Tibial nerve (tissue), 4 donors: ENCODE results near the gene TNFAIP8. TPM values are rescaled to one million over a fixed set of nuclear protein-coding genes. Genes with fewer than 3 reads are reported as not detected.

Experiments used
- DNase-seq, 2 donors: peaks; one replicate each; pipeline ENCODE4 v3.0.0-alpha.2; 2019; ENCODE audit warnings: low spot score in 2 of 2
- H3K27ac ChIP-seq, 4 donors: fragments of 200-600 bp; sonication (generic) in 3 of 4; one replicate each; pipeline ENCODE4 v1.5.1; 2017 to 2019; ENCODE audit warnings: mild to moderate bottlenecking in 1 of 4
- H3K27me3 ChIP-seq, 2 donors: fragments of 200-600 bp; sonication (generic) in 1 of 2; one replicate each; pipeline versions ENCODE4 v1.5.1 to v1.6.0; 2017 to 2019
- H3K36me3 ChIP-seq, 3 donors: fragments of 200-600 bp; sonication (generic); one replicate each; pipeline ENCODE4 v1.5.1; 2018 to 2019
- H3K4me1 ChIP-seq, 4 donors: fragments of 200-600 bp; sonication (generic) in 3 of 4; one replicate each; pipeline ENCODE4 v1.5.1; 2017 to 2019
- H3K4me3 ChIP-seq, 4 donors: fragments of 200-600 bp; sonication (generic) in 3 of 4; one replicate each; pipeline ENCODE4 v1.5.1; 2017 to 2019; ENCODE audit warnings: mild to moderate bottlenecking in 1 of 4, moderate library complexity in 1 of 4
- H3K9me3 ChIP-seq, 4 donors: fragments of 200-600 bp; sonication (generic) in 3 of 4; one replicate each; pipeline ENCODE4 v1.5.1; 2017 to 2019
- EP300 ChIP-seq, 2 donors: sonication (generic); formaldehyde crosslinking; IDR thresholded peaks; one replicate each; pipeline ENCODE4 v1.6.1; 2017; ENCODE audit warnings: antibody characterized with exemption in 2 of 2, mild to moderate bottlenecking in 1 of 2
- POLR2A ChIP-seq, 2 donors: fragments of 450-650 bp; IDR thresholded peaks; one replicate each; pipeline ENCODE4 v1.6.1; 2017; ENCODE audit warnings: antibody characterized with exemption in 2 of 2, mild to moderate bottlenecking in 2 of 2, moderate library complexity in 2 of 2
- WGBS, 2 donors: methylation state at CpG; one replicate each; pipeline ENCODE4 v1.1.5; 2018; 5-methylcytosine and 5-hydroxymethylcytosine counted together
- total RNA-seq, 4 donors: library from RNA; depleted of rRNA; stranded (reverse); fragments of >200 nt; gene quantifications; one replicate each; pipeline ENCODE4 v1.1.0, GENCODE V29; 2016
- TF ChIP-seq, protein P1 (sequence below), 5 experiments: fragments of 200-600 bp in 3 of 5; fragments of 450-650 bp in 2 of 5; sonication (generic) in 3 of 5; IDR thresholded peaks; one replicate each; pipeline ENCODE4 v1.5.1; 2016 to 2019; ENCODE audit warnings: antibody characterized with exemption in 5 of 5, mild to moderate bottlenecking in 3 of 5, moderate library complexity in 2 of 5

Gene TNFAIP8
- total RNA-seq, 4 donors from 2014 or later: 15.3 to 19.4 (median 17.8) TPM

DNA sequence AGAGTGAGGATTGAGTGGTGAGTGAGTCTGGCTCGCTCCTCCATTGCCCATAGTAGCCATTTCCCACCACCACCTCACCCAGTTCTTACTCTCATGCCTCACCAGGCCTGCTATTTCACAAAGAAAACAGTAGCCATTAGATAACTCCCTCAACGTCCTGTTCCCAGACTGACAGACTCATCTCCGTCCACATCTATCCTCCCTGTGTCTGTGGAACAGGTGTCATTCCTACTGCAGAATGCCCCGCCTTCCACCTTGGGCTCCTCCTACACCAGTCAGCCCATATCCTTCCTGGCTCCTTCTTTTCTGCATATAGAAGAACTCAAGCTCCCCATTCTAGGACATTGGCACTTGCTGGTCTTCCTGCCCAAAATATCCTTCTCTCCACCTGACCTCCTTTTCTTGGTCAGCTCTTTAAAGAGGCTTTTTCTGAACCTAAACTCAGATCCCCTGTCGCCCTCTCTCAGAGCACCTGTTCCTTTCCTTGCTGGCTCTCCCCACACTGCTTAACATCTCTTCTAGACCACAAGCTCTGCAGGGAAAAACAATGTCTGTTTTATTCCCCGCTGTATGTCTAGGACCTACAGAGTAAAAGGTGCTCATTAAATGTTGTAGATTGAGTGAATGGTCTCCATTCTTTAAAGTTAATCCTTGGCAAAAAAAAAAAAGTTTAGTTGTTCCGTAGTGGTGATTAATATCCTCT, 3.2 kb downstream of the TNFAIP8 start:
- no peak overlapping the region for H3K27ac ChIP-seq
- no peaks in the 10 kb centered on the region for H3K27me3 ChIP-seq
- no peak for DNase-seq
- H3K4me1 ChIP-seq: peaks cover 0 to 37% (median 18%) of the 10 kb centered on the region in 4 donors
- no peak overlapping the region for H3K4me3 ChIP-seq
- no peak for TF ChIP-seq EP300 (IDR thresholded peaks at IDR 0.05)
- TF ChIP-seq POLR2A (IDR thresholded peaks at IDR 0.05): no peak
- TF ChIP-seq, protein P1, sequence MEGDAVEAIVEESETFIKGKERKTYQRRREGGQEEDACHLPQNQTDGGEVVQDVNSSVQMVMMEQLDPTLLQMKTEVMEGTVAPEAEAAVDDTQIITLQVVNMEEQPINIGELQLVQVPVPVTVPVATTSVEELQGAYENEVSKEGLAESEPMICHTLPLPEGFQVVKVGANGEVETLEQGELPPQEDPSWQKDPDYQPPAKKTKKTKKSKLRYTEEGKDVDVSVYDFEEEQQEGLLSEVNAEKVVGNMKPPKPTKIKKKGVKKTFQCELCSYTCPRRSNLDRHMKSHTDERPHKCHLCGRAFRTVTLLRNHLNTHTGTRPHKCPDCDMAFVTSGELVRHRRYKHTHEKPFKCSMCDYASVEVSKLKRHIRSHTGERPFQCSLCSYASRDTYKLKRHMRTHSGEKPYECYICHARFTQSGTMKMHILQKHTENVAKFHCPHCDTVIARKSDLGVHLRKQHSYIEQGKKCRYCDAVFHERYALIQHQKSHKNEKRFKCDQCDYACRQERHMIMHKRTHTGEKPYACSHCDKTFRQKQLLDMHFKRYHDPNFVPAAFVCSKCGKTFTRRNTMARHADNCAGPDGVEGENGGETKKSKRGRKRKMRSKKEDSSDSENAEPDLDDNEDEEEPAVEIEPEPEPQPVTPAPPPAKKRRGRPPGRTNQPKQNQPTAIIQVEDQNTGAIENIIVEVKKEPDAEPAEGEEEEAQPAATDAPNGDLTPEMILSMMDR (IDR thresholded peaks at IDR 0.05): no peak
- H3K9me3 ChIP-seq: no peaks in the 10 kb centered on the region
- WGBS, 2 donors: 81 to 87% methylated on average over 7 of the region's 7 CpGs
- H3K36me3 ChIP-seq: no peaks in the 10 kb centered on the region

DNA sequence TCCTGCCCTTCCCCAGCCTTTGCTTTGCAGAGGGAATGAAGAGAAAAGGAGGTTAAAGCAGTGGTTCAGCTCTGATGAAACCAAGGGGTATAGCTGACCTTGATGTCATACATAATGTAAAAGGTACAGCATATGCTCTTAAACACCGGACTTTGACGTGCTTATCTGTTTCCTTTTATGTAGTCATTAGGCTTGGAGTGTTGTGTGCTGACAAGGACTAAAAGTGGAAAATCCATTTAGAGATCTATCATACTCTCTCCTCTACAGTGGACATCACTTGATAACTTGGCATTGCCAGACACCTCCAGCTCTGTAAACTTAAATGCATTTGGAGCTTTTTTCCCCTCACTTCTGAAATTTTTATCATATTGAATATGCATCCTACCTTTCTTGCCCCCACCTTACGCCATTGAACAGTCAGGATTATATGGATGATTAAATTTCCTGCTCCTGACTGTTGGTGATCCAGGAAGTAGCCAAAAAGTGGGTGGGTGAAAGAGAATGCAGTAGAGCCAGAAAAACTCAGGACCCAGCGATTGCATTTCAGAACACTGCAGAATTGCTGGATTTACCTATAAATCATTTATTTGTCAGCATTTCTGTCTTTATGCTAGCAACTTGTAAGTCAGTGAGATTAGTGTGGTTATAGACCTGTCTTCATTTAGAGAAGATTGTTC, 4.1 kb downstream of the TNFAIP8 start:
- Histone ChIP-seq H3K4me1 (peaks cover 0 to 32% (median 17%) of the 10 kb centered on the region in 4 donors), H3K27ac (no peak overlapping the region)

DNA sequence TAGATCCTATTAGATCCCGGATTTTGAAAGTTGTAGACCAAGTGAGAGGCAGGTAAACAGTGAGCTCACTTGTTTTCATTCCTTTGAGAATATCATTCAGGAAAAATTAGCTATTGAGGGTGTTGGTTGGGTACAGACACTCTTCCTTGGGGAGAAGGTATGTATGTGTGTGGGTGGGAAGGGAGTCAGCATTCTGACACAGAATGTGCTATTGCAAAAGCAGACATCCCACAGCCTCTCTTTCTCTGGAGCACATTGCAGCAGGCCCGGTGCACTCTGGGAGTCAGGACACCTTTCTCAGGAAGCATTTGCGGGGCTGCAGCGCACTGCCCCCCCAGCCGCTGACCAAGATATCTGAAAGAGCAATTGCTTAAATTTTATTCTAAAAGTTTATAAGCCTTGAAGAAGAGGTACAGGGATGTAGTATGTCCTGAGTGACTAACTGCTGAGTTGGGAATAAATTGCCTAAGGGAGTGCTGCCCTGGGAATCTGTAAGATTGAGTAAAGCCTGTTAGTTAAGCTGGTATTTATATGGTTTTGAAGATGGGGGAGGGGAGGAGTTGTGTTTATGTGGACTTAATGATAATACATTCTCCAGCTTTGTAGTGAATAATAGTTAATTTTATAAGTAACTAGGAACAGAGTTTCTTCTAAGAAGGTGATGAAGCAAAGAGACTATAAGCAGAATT, 5.2 kb downstream of the TNFAIP8 start:
- no peak for DNase-seq
- peaks cover 0 to 38% (median 22%) of the 10 kb centered on the region in 4 donors for H3K4me1 ChIP-seq
- H3K27ac ChIP-seq: no peak overlapping the region

More for the DNA sequence above, 4.1 kb downstream of the TNFAIP8 start:
- Histone ChIP-seq H3K36me3 (no peaks in the 10 kb centered on the region), H3K9me3 (no peaks in the 10 kb centered on the region), H3K4me3 (no peak overlapping the region), H3K27me3 (no peaks in the 10 kb centered on the region)
- WGBS, 2 donors: 74 to 79% methylated on average over 4 of the region's 4 CpGs
- no peak for DNase-seq
- TF ChIP-seq POLR2A (IDR thresholded peaks at IDR 0.05) (no peak), EP300 (IDR thresholded peaks at IDR 0.05) (no peak)
- TF ChIP-seq, protein P1 (IDR thresholded peaks at IDR 0.05): no peak

DNA sequence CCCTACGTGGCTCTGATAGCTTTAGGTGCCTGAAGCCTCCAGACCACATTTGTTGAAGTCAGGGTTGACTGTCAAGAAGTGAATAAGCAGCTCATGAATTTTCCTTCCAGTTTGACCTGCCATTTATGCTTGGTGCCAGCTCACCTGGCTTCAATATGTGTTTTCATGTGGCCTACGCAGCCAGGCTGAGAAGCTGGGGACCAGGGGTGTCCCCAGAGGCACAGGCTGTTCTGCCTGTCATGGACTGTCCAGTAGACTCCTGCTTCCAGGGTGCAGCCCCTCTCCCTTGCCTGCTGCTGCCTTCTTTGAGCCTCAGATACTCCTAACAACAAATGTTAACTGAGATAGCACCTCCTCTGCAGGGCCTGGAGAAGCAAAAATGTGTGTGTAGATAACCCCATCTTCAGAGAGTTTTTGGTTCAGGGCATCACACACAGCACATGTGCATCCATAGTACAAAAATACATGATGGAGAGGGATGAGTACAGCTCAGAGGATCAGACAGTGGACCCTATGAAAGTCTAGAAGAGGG, 5.8 kb downstream of the TNFAIP8 start:
- DNase-seq: no peak
- Histone ChIP-seq H3K27me3 (no peaks in the 10 kb centered on the region), H3K27ac (no peak overlapping the region), H3K9me3 (no peaks in the 10 kb centered on the region), H3K4me1 (peaks cover 0 to 42% (median 28%) of the 10 kb centered on the region in 4 donors), H3K4me3 (no peak overlapping the region), H3K36me3 (no peaks in the 10 kb centered on the region)
- TF ChIP-seq EP300 (IDR thresholded peaks at IDR 0.05) (no peak), POLR2A (IDR thresholded peaks at IDR 0.05) (no peak)
- TF ChIP-seq, protein P1 (IDR thresholded peaks at IDR 0.05): no peak
- WGBS, 2 donors: 87 to 98% methylated on average over 2 of the region's 2 CpGs

More for the DNA sequence above, 5.2 kb downstream of the TNFAIP8 start:
- no peaks in the 10 kb centered on the region for H3K27me3 ChIP-seq
- 69 to 85% methylated on average over 5 of the region's 5 CpGs for WGBS, 2 donors
- no peaks in the 10 kb centered on the region for H3K36me3 ChIP-seq
- no peaks in the 10 kb centered on the region for H3K9me3 ChIP-seq
- TF ChIP-seq, protein P1 (IDR thresholded peaks at IDR 0.05): no peak
- TF ChIP-seq EP300 (IDR thresholded peaks at IDR 0.05): no peak
- no peak for TF ChIP-seq POLR2A (IDR thresholded peaks at IDR 0.05)
- H3K4me3 ChIP-seq: no peak overlapping the region
